Measurements from ENCODE around the gene ACTR2.

DNA sequence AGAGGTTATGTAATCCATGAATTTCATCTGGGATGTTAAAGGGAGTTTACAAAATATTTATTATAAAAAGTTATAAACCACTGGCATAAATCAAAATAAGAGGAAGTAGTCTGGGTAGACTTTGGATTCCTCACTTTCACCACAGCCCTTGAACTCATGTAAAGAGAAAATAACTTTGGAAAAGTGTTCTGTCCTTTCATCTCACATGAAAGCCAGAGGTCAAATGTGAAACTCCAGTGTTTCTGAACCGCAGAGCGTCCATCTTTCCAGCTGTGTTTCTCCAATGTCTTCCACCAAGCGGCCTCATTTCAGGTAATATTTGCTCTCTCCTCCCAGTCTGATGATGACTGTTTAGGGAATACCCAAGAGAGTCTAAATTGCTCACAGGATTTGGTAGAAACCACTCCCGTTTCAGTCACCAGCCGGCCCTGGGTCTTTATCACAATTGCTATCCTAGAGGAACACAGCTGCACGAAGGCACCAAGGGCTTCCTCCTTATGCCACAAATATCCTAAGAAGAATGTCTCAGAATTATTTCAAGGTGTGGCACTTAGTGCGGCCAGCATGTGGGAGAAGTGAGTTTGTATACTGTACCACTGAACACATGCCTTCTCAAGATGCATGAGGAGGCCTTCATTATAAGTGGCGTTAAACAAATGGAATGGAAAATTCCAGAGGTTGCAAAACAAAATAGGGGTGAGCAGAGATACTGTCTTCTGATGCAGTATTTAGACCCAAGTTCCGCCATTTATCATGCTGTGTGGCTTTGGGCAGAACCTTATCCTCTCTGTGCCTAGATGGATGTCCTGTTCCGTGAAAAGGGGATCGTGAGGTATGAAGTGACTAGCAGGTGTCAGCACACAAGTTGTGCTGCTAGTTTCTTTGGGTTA is 63.8 kb downstream of the ACTR2 start:
- TF ChIP-seq, protein P1, sequence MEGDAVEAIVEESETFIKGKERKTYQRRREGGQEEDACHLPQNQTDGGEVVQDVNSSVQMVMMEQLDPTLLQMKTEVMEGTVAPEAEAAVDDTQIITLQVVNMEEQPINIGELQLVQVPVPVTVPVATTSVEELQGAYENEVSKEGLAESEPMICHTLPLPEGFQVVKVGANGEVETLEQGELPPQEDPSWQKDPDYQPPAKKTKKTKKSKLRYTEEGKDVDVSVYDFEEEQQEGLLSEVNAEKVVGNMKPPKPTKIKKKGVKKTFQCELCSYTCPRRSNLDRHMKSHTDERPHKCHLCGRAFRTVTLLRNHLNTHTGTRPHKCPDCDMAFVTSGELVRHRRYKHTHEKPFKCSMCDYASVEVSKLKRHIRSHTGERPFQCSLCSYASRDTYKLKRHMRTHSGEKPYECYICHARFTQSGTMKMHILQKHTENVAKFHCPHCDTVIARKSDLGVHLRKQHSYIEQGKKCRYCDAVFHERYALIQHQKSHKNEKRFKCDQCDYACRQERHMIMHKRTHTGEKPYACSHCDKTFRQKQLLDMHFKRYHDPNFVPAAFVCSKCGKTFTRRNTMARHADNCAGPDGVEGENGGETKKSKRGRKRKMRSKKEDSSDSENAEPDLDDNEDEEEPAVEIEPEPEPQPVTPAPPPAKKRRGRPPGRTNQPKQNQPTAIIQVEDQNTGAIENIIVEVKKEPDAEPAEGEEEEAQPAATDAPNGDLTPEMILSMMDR (IDR thresholded peaks at IDR 0.05; ENCODE audit: low read depth, low read length), result no peak
- TF ChIP-seq, protein P2, sequence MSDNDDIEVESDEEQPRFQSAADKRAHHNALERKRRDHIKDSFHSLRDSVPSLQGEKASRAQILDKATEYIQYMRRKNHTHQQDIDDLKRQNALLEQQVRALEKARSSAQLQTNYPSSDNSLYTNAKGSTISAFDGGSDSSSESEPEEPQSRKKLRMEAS (IDR thresholded peaks at IDR 0.05; ENCODE audit: low read depth, low read length), result no peak
- TF ChIP-seq MYC (IDR thresholded peaks at IDR 0.05; ENCODE audit: low read depth, low read length) (no peak), POLR2A (IDR thresholded peaks at IDR 0.05; ENCODE audit: extremely low read depth, insufficient read length) (no peak)
